Measurements from ENCODE around the gene MAGI3. TPM values are rescaled to one million over a fixed set of nuclear protein-coding genes. Genes with fewer than 3 reads are reported as not detected.
A peak's percentile ranks its signal among the peaks of the same experiment; 100 is the strongest.
"Not testable (repeated sequence)": the region's sequence is repeated elsewhere in the genome, so short reads cannot be mapped to it uniquely, and the experiment has no call there.

Gene MAGI3
- total RNA-seq, 1 experiment from 2014 or later, result 9.7 TPM

DNA sequence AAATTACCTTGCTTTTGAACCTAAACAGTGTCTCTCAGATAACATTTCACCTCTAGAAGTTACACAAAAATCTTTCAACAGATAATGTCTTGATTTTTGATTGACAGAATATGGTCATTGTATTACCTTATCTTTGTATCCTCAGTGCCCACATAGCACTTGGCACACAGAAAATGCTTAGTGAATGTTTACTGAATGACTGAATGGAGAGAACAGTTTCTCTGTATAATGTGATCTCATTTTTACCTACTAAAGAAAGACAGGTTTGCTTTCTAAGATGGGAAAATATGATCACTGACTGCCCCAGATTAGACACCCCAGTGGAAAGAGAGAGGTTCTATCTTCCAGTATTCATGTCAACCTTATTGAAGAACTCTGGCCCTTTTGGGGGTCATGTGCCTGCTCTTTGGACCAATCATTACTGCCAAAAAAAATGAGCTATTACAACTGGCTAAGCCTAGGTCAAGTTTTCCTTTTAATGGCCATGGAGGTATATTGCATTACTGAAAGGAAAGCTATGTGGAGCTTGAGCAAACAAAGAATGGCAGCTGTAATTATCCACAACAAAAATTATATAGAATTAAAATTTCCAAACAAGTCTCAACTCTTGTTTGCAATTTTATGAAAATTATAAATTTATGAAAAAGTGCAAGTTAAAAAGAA is 117.4 kb downstream of the MAGI3 start:
- peaks cover 3% of the 10 kb centered on the region; the same call in 1 of the 2 replicates for H3K9me3 ChIP-seq (replicated peaks)
- no peaks in the 10 kb centered on the region for H3K27me3 ChIP-seq
- no peak overlapping the region for H3K27ac ChIP-seq
- H3K36me3 ChIP-seq, result no peaks in the 10 kb centered on the region
- no peaks in the 10 kb centered on the region for H3K4me1 ChIP-seq
- DNase-seq, result no peak
- no peak overlapping the region for H3K4me3 ChIP-seq

DNA sequence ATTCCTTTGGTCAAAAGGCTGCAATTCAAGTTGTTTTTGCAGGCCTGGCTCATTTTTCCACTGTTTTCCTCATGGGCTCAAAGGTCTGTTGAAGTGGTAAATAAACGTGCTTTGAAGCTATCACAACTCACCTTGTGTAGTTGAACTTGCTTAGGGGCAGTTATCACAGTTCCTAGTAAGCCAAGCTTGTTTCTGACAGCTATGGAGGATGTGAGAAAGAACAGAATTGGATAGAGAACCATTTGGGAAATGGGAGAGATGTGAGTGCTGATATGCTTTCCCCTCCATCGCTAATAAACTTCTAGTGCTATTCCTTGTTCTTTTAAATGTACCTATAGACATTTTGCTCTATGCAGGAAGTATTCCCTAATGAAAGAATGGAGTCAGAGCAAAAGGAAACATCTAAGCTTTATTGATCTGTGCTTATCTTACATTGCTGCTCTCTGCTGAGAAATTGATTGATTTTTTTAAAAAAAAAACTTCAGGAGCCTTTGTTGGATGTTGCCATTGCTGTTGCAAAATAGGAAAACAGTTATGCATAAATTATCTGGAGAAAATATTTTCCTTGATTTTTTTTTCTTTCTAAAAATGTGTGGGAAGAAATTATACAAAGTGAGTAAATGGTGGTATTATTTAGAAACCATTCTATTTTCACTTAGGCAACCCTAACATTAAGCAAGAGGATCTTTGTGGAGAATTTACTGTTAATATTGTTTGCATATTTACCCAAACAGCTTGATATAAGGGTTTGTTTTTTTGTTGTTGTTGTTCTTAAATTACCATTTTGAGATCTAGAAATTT is 118.2 kb downstream of the MAGI3 start:
- no peak overlapping the region for H3K27ac ChIP-seq
- H3K4me1 ChIP-seq, result no peaks in the 10 kb centered on the region
- H3K9me3 ChIP-seq (replicated peaks), result peaks cover 3% of the 10 kb centered on the region; the same call in 1 of the 2 replicates
- no peak overlapping the region for H3K4me3 ChIP-seq
- H3K27me3 ChIP-seq, result no peaks in the 10 kb centered on the region
- no peaks in the 10 kb centered on the region for H3K36me3 ChIP-seq
- DNase-seq, result no peak

GRCh38 chr1:113509766-113510165 is 119.5 kb downstream of the MAGI3 start:
- H3K36me3 ChIP-seq; H3K27me3 ChIP-seq; H3K4me1 ChIP-seq; H3K9me3 ChIP-seq (replicated peaks); H3K27ac ChIP-seq; H3K4me3 ChIP-seq; DNase-seq: not testable (repeated sequence)

- H3K27me3 ChIP-seq, result no peaks in the 10 kb centered on the region
These were observed 121.0 kb downstream of the MAGI3 start for GRCh38 chr1:113511269-113511668.

DNA sequence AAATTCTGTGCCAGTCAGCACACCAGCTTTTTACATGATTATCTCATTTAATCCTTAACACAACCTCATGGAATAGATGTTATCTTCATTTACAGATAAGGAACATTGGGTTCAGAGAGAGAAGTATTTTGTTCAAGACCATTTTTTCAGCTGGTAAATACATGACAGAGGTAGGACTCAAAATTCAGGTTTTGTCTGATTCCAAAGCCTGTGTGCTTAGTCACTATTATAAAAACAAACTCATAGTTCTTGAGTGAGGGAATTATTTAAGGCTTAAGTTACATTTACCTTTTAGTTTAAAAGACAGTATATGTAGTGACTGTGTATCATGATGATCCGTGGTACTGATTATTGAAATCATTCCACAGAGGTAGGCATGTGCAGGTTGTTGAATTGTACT is 125.2 kb downstream of the MAGI3 start:
- DNase-seq, result no peak
- H3K36me3 ChIP-seq, result no peaks in the 10 kb centered on the region
- H3K4me3 ChIP-seq, result no peak overlapping the region
- H3K4me1 ChIP-seq, result no peaks in the 10 kb centered on the region
- no peak overlapping the region for H3K27ac ChIP-seq
- peaks cover 3% of the 10 kb centered on the region; the same call in 1 of the 2 replicates for H3K9me3 ChIP-seq (replicated peaks)
- H3K27me3 ChIP-seq, result no peaks in the 10 kb centered on the region

More at GRCh38 chr1:113511269-113511668, 121.0 kb downstream of the MAGI3 start:
- Histone ChIP-seq H3K36me3 (no peaks in the 10 kb centered on the region), H3K9me3 (replicated peaks) (peaks cover 3% of the 10 kb centered on the region; the same call in 1 of the 2 replicates), H3K27ac (no peak overlapping the region), H3K4me1 (no peaks in the 10 kb centered on the region), H3K4me3 (no peak overlapping the region)
- no peak for DNase-seq

- Histone ChIP-seq H3K4me3 (no peak overlapping the region), H3K27me3 (no peaks in the 10 kb centered on the region), H3K27ac (no peak overlapping the region), H3K36me3 (no peaks in the 10 kb centered on the region), H3K4me1 (no peaks in the 10 kb centered on the region), H3K9me3 (replicated peaks) (no peaks in the 10 kb centered on the region)
- no peak for DNase-seq
These were observed 127.0 kb downstream of the MAGI3 start for GRCh38 chr1:113517346-113517745.

GRCh38 chr1:113517983-113518382 is 127.7 kb downstream of the MAGI3 start:
- Histone ChIP-seq H3K9me3 (replicated peaks) (no peaks in the 10 kb centered on the region), H3K27me3 (no peaks in the 10 kb centered on the region), H3K36me3 (no peaks in the 10 kb centered on the region), H3K27ac (no peak overlapping the region), H3K4me1 (no peaks in the 10 kb centered on the region), H3K4me3 (no peak overlapping the region)
- DNase-seq, result no peak

DNA sequence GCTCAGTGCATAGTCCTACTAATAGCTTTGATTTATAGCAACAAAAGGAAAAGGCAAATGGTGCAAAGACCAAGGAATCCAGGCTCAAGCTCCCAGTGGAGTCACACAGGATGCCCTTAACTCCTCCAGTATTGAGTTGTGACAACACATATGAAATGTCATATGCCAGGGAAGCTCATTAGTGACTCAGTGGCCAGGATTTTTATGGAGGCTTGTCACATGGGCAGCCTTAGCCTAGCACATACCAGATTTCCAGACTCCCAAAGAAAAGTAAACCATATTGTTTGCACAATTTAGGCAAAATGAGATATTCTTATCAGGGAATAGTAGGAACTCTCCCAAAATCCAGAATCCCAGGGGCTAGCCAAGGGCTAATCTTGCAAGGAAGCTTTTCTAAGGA is 129.2 kb downstream of the MAGI3 start:
- DNase-seq, result no peak
- no peaks in the 10 kb centered on the region for H3K36me3 ChIP-seq

GRCh38 chr1:113530021-113530420 is 139.7 kb downstream of the MAGI3 start:
- Histone ChIP-seq H3K27ac (no peak overlapping the region), H3K4me3 (no peak overlapping the region), H3K9me3 (replicated peaks) (peaks cover 4% of the 10 kb centered on the region; the same call in 1 of the 2 replicates), H3K4me1 (peaks cover 6% of the 10 kb centered on the region), H3K27me3 (no peaks in the 10 kb centered on the region), H3K36me3 (no peaks in the 10 kb centered on the region)
- no peak for DNase-seq

More for the DNA sequence above, 129.2 kb downstream of the MAGI3 start:
- Histone ChIP-seq H3K27ac (no peak overlapping the region), H3K27me3 (no peaks in the 10 kb centered on the region), H3K4me3 (no peak overlapping the region), H3K4me1 (no peaks in the 10 kb centered on the region), H3K9me3 (replicated peaks) (no peaks in the 10 kb centered on the region)

GRCh38 chr1:113531321-113531720 is 141.0 kb downstream of the MAGI3 start:
- no peak for DNase-seq
- H3K27ac ChIP-seq, result no peak overlapping the region
- 0 out of 2 replicates have a peak, but pooled peaks cover 2% of the 10 kb centered on the region for H3K9me3 ChIP-seq (replicated peaks)
- H3K27me3 ChIP-seq, result no peaks in the 10 kb centered on the region
- H3K4me1 ChIP-seq, result peaks cover 6% of the 10 kb centered on the region
- H3K36me3 ChIP-seq, result no peaks in the 10 kb centered on the region
- H3K4me3 ChIP-seq, result no peak overlapping the region

DNA sequence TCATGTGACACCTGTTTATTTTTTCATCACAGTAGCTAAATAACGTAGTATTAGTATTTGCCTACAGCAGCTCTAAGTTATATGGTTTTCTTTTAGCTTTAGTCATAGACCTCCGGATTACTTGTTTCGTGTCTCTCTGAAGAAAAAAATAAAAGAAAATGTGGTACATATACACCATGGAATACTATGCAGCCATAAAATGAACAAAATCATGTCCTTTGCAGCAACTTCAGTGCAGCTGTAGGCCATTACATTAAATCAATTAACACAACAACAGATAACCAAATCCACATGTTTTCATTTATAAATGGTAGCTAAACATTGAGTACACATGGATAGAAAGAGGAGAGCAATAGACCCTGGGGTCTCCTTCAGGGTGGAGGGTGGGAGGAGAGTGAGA is 142.7 kb downstream of the MAGI3 start:
- H3K27me3 ChIP-seq, result no peaks in the 10 kb centered on the region
- no peak overlapping the region for H3K4me3 ChIP-seq
- H3K27ac ChIP-seq, result no peak overlapping the region
- peaks cover 6% of the 10 kb centered on the region for H3K4me1 ChIP-seq
- 0 out of 2 replicates have a peak, but pooled peaks cover 3% of the 10 kb centered on the region for H3K9me3 ChIP-seq (replicated peaks)
- no peaks in the 10 kb centered on the region for H3K36me3 ChIP-seq
- DNase-seq, result no peak

DNA sequence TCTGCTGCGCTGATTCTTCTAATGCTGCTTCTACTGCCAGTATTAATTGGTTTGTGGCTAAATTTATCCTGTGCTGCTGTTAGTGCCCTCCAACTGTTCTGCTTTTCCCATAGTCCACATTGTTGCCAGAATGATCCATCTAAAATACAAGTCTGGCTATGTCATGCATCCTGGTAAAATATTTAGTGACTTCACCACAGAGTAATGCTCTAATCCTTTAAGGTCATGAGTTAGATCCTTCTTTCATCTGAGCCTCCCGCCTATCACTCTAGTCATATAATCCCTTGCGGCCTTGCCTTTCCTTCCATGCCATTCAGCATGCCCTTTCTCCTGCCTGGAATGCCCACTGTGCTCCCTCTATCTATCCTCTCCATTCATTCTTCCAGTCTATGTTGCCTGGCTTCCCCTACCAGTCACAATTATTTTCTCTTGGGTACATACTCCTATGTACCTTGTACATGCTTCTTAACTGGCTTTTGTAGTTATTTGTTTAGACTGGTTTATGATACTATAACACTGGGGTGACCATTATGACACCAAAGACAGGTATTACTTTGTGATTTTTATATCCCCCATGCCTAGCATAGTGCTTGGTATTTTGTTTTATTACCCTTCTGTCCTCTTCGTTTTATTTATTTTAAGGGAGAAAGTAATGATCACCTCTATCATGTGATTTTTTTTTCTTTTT is 144.0 kb downstream of the MAGI3 start:
- Histone ChIP-seq H3K4me1 (peaks cover 6% of the 10 kb centered on the region), H3K27me3 (no peaks in the 10 kb centered on the region), H3K9me3 (replicated peaks) (0 out of 2 replicates have a peak, but pooled peaks cover 7% of the 10 kb centered on the region), H3K4me3 (no peak overlapping the region), H3K27ac (peak overlapping the region; percentile 35), H3K36me3 (no peaks in the 10 kb centered on the region)
- peak; percentile 52 to 60 for DNase-seq

DNA sequence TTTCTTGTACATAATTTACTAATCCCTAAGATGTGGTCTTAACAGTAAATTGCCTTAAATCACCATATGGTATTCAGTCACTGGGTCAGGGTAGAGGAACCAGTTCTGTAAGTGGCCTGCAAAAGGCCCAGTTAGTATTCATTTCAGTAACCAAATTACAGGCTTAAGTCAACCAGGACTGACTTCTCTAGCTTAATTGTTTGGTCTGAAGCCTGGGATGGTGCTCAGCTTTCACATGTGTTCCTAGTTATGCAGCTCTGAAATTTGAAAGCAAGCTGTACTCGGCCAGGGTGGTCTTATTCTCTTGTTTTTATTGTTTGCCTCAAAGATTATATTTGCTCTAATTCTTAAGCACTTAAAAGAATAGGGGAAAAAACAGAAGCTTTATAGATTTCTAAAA is 144.6 kb downstream of the MAGI3 start:
- H3K9me3 ChIP-seq (replicated peaks), result 0 out of 2 replicates have a peak, but pooled peaks cover 7% of the 10 kb centered on the region
- no peak overlapping the region for H3K4me3 ChIP-seq
- H3K27ac ChIP-seq, result no peak overlapping the region
- no peaks in the 10 kb centered on the region for H3K27me3 ChIP-seq
- H3K4me1 ChIP-seq, result peaks cover 6% of the 10 kb centered on the region
- H3K36me3 ChIP-seq, result no peaks in the 10 kb centered on the region
- no peak for DNase-seq

DNA sequence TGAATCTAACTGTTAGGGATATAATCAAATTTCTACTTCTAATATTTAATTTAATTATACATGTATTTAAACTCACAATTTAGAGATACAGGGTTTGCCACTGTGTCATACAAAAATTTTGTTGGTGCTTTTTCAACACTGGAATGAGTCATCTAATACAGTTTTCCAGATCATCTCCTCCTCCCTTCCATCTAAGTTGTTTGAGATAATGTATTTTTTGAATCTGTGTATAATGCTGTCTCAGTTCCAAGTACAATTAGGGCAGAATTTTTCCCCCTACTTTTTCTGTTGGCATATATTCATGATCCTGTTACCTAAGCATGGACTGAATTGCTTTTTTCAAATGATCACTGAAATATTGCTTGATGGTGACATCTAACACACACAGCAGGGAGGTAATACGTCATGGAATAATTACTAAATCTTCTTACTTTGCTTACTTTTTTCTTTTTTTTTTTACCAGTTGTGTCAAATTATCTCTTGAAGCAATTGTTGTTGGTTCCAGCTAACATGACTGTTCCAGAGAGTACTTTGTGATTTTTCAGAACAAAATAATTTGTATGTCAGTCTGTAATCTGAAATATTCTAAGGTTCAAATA is 146.0 kb downstream of the MAGI3 start:
- H3K27me3 ChIP-seq, result no peaks in the 10 kb centered on the region
- no peak overlapping the region for H3K27ac ChIP-seq
- H3K4me1 ChIP-seq, result peaks cover 6% of the 10 kb centered on the region
- DNase-seq, result no peak
- H3K4me3 ChIP-seq, result no peak overlapping the region
- H3K9me3 ChIP-seq (replicated peaks), result 0 out of 2 replicates have a peak, but pooled peaks cover 7% of the 10 kb centered on the region
- no peaks in the 10 kb centered on the region for H3K36me3 ChIP-seq

Data from SJCRH30 (cell line).